Activated naive CD4-positive, alpha-beta T cell treated with anti-CD3 and anti-CD28 coated beads, Interleukin-2, amount 50 U/mL, for 72 hours (primary cell): ENCODE data around the gene ARHGAP18. TPM values are rescaled to one million over a fixed set of nuclear protein-coding genes. Genes with fewer than 3 reads are reported as not detected.
A peak's percentile ranks its signal among the peaks of the same experiment; 100 is the strongest.

Experiments
- ATAC-seq, 2 donors: fragments of 150-1000 bp; cut with Tn5 transposase; 2 replicates each; pipeline ENCODE4 v1.10.0; 2021; ENCODE audit warnings: mild to moderate bottlenecking in 2 of 2, moderate library complexity in 2 of 2
- DNase-seq, 2 donors: peaks; one replicate each; pipeline ENCODE4 v3.0.0; 2021 to 2022; ENCODE audit warnings: low spot score in 2 of 2
- H3K27ac Mint-ChIP-seq, 2 donors: one replicate each; pipeline ENCODE4 v1.8.0; 2022; ENCODE audit warnings: mild to moderate bottlenecking in 2 of 2, mixed read lengths in 2 of 2
- H3K36me3 Mint-ChIP-seq, 2 donors: one replicate each; pipeline ENCODE4 v1.8.0; 2022; ENCODE audit warnings: mixed read lengths in 2 of 2
- H3K9me3 Mint-ChIP-seq, 2 donors: one replicate each; pipeline ENCODE4 v1.8.0; 2022; ENCODE audit warnings: mixed read lengths in 2 of 2
- total RNA-seq, 2 donors: library from RNA; stranded (reverse); gene quantifications; one replicate each; pipeline ENCODE4 v1.2.3, GENCODE V29; 2022

Gene ARHGAP18
- total RNA-seq, 2 donors from 2014 or later, result 7.7 to 8.7 TPM

GRCh38 chr6:129704708-129705107, 5.3 kb downstream of the ARHGAP18 start:
- no peak for ATAC-seq
- Mint-ChIP-seq H3K9me3 (no peaks in the 10 kb centered on the region), H3K36me3 (peaks cover under 1 to 2% of the 10 kb centered on the region in 2 donors), H3K27ac (no peak overlapping the region)
- DNase-seq, result no peak

- ATAC-seq (no peak), DNase-seq (no peak)
- H3K9me3 Mint-ChIP-seq, result no peaks in the 10 kb centered on the region
- H3K27ac Mint-ChIP-seq, result no peak overlapping the region
- no peaks in the 10 kb centered on the region for H3K36me3 Mint-ChIP-seq
Observed at GRCh38 chr6:129701721-129702455, 8.1 kb downstream of the ARHGAP18 start.

GRCh38 chr6:129700666-129701065, 9.3 kb downstream of the ARHGAP18 start:
- H3K27ac Mint-ChIP-seq, result no peak overlapping the region
- no peaks in the 10 kb centered on the region for H3K9me3 Mint-ChIP-seq
- DNase-seq (no peak), ATAC-seq (no peak)
- no peaks in the 10 kb centered on the region for H3K36me3 Mint-ChIP-seq

GRCh38 chr6:129699659-129700058, 10.3 kb downstream of the ARHGAP18 start:
- DNase-seq (no peak), ATAC-seq (no peak)
- Mint-ChIP-seq H3K27ac (no peak overlapping the region), H3K9me3 (no peaks in the 10 kb centered on the region), H3K36me3 (no peaks in the 10 kb centered on the region)

GRCh38 chr6:129698430-129698829, 11.5 kb downstream of the ARHGAP18 start:
- no peak overlapping the region for H3K27ac Mint-ChIP-seq
- ATAC-seq, result no peak
- DNase-seq, result no peak
- H3K36me3 Mint-ChIP-seq, result no peaks in the 10 kb centered on the region
- H3K9me3 Mint-ChIP-seq, result no peaks in the 10 kb centered on the region

GRCh38 chr6:129697788-129698187, 12.2 kb downstream of the ARHGAP18 start:
- no peaks in the 10 kb centered on the region for H3K36me3 Mint-ChIP-seq
- H3K9me3 Mint-ChIP-seq, result no peaks in the 10 kb centered on the region
- no peak overlapping the region for H3K27ac Mint-ChIP-seq
- no peak for DNase-seq
- ATAC-seq, result no peak

- H3K9me3 Mint-ChIP-seq, result no peaks in the 10 kb centered on the region
- ATAC-seq (no peak), DNase-seq (no peak)
- H3K27ac Mint-ChIP-seq, result no peak overlapping the region
- H3K36me3 Mint-ChIP-seq, result no peaks in the 10 kb centered on the region
Observed at GRCh38 chr6:129696843-129697242, 13.1 kb downstream of the ARHGAP18 start.

GRCh38 chr6:129696028-129696418, 14.0 kb downstream of the ARHGAP18 start:
- Mint-ChIP-seq H3K9me3 (no peaks in the 10 kb centered on the region), H3K36me3 (no peaks in the 10 kb centered on the region), H3K27ac (no peak overlapping the region)
- DNase-seq, result no peak
- ATAC-seq, result no peak

- ATAC-seq, result peak; percentile 62 to 97
- H3K9me3 Mint-ChIP-seq, result no peaks in the 10 kb centered on the region
- no peak for DNase-seq
- H3K36me3 Mint-ChIP-seq, result no peaks in the 10 kb centered on the region
- H3K27ac Mint-ChIP-seq, result no peak overlapping the region
Observed at GRCh38 chr6:129695373-129696027, 14.5 kb downstream of the ARHGAP18 start.

GRCh38 chr6:129694036-129694435, 15.9 kb downstream of the ARHGAP18 start:
- no peaks in the 10 kb centered on the region for H3K36me3 Mint-ChIP-seq
- no peaks in the 10 kb centered on the region for H3K9me3 Mint-ChIP-seq
- H3K27ac Mint-ChIP-seq, result no peak overlapping the region
- ATAC-seq (no peak), DNase-seq (no peak)

GRCh38 chr6:129692467-129692866, 17.5 kb downstream of the ARHGAP18 start:
- H3K27ac Mint-ChIP-seq, result no peak overlapping the region
- ATAC-seq (no peak), DNase-seq (no peak)
- no peaks in the 10 kb centered on the region for H3K9me3 Mint-ChIP-seq
- H3K36me3 Mint-ChIP-seq, result no peaks in the 10 kb centered on the region

- no peak overlapping the region for H3K27ac Mint-ChIP-seq
- DNase-seq (no peak), ATAC-seq (no peak)
- H3K9me3 Mint-ChIP-seq, result no peaks in the 10 kb centered on the region
- no peaks in the 10 kb centered on the region for H3K36me3 Mint-ChIP-seq
Observed at GRCh38 chr6:129691709-129692108, 18.3 kb downstream of the ARHGAP18 start.

GRCh38 chr6:129691043-129691640, 18.8 kb downstream of the ARHGAP18 start:
- DNase-seq (no peak), ATAC-seq (no peak)
- no peaks in the 10 kb centered on the region for H3K36me3 Mint-ChIP-seq
- no peaks in the 10 kb centered on the region for H3K9me3 Mint-ChIP-seq
- H3K27ac Mint-ChIP-seq, result no peak overlapping the region

GRCh38 chr6:129686941-129687627, 22.9 kb downstream of the ARHGAP18 start:
- no peaks in the 10 kb centered on the region for H3K9me3 Mint-ChIP-seq
- H3K27ac Mint-ChIP-seq, result peak overlapping the region; percentile 16 to 81
- peak in 1 of 2 donors; percentile 46 for DNase-seq
- H3K36me3 Mint-ChIP-seq, result no peaks in the 10 kb centered on the region
- peak; percentile 56 to 77 for ATAC-seq

GRCh38 chr6:129685662-129686031, 24.3 kb downstream of the ARHGAP18 start:
- ATAC-seq (no peak), DNase-seq (no peak)
- Mint-ChIP-seq H3K36me3 (no peaks in the 10 kb centered on the region), H3K9me3 (no peaks in the 10 kb centered on the region), H3K27ac (no peak overlapping the region)

- ATAC-seq (no peak), DNase-seq (no peak)
- no peaks in the 10 kb centered on the region for H3K36me3 Mint-ChIP-seq
- no peak overlapping the region for H3K27ac Mint-ChIP-seq
- H3K9me3 Mint-ChIP-seq, result no peaks in the 10 kb centered on the region
Observed at GRCh38 chr6:129684903-129685661, 24.9 kb downstream of the ARHGAP18 start.
